K562 (cell line): Measurements from ENCODE around the gene CLDN15. TPM values are rescaled to one million over a fixed set of nuclear protein-coding genes. Genes with fewer than 3 reads are reported as not detected.
A peak's percentile ranks its signal among the peaks of the same experiment; 100 is the strongest.

Experiments used
- ATAC-seq: fragments of 200-7000 bp; cut with Tn5 transposase; 3 replicates; pipeline ENCODE4 v1.9.1; 2020; ENCODE audit warnings: moderate library complexity
- BruUV-seq: library from RNA; stranded (reverse); fragments of 400-500 nt; replicated peaks from 2 replicates; lab custom pipeline; 2021; lab: Mats Ljungman, UMichigan
- CTCF ChIA-PET: fragments of 300-600 bp; formaldehyde crosslinking; extraction: SDS; loops from one replicate; lab custom pipeline; 2021; ENCODE audit warnings: low intra/inter-chr PET ratio; lab: Yijun Ruan, JAX
- POLR2A ChIA-PET: fragments of 300-600, 350-650 bp; sonication (Branson Sonifier 250); formaldehyde crosslinking; extraction: SDS; loops from one replicate; lab custom pipeline; 2021; ENCODE audit warnings: antibody characterized with exemption, inconsistent platforms; lab: Yijun Ruan, JAX
- DNase-seq, 4 experiments: peaks; one replicate each; pipeline versions ENCODE4 v3.0.0 to v3.0.0-alpha.2; 2011 to 2018; ENCODE audit warnings: low spot score in 3 of 4, mixed read lengths in 3 of 4; ENCODE audit errors: extremely low read depth in 1 of 4
- FAIRE-seq: peaks from 2 replicates; lab custom pipeline; 2011; peaks lifted over from hg19 to GRCh38; lab: Jason Lieb, UNC
- H2AFZ ChIP-seq: 2 replicates; pipeline ENCODE4 v1.6.0; 2011; ENCODE audit warnings: low read depth, low read length, control low read depth, inconsistent platforms
- H3K27ac ChIP-seq: fragments of 200-600 bp; 3 replicates; pipeline ENCODE4 v1.8.0; 2011; ENCODE audit warnings: low read depth, mild to moderate bottlenecking, control low read depth, inconsistent platforms, low read length, moderate library complexity, mixed read lengths; ENCODE audit errors: extremely low read depth
- H3K27me3 ChIP-seq, 2 experiments: fragments of 300-600 bp in 1 of 2; 2 replicates in 1 of 2; 3 replicates in 1 of 2; pipeline versions ENCODE4 v1.6.0 to v1.8.0; 2011; ENCODE audit warnings: inconsistent platforms in 2 of 2, low read length in 2 of 2, mild to moderate bottlenecking in 1 of 2, mixed read lengths in 1 of 2, moderate library complexity in 1 of 2; ENCODE audit not compliant: control insufficient read depth in 2 of 2, insufficient read depth in 2 of 2
- H3K36me3 ChIP-seq: fragments of 300-600 bp; 3 replicates; pipeline ENCODE4 v1.8.0; 2011; ENCODE audit warnings: mild to moderate bottlenecking, low read length, inconsistent platforms; ENCODE audit not compliant: control insufficient read depth, insufficient read depth
- H3K4me1 ChIP-seq, 2 experiments: fragments of 200-600 bp in 1 of 2; replicated peaks in 1 of 2; 2 replicates in 1 of 2; 3 replicates in 1 of 2; pipeline versions ENCODE4 v1.5.1 to v1.8.0; 2011; ENCODE audit warnings: inconsistent platforms in 2 of 2, low read length in 2 of 2, mild to moderate bottlenecking in 1 of 2, mixed read lengths in 1 of 2, moderate library complexity in 1 of 2; ENCODE audit not compliant: control insufficient read depth in 2 of 2, insufficient read depth in 2 of 2
- H3K4me2 ChIP-seq: 2 replicates; pipeline ENCODE4 v1.6.1; 2011; ENCODE audit warnings: low read length, control low read depth, inconsistent platforms, mixed read lengths; ENCODE audit not compliant: insufficient read depth
- H3K4me3 ChIP-seq: fragments of 200-600 bp; sonication (generic), shearing (Covaris generic); 2 replicates; pipeline ENCODE4 v1.5.1; 2016; ENCODE audit warnings: control low read depth, inconsistent platforms
- H3K79me2 ChIP-seq: fragments of 200-600 bp; 3 replicates; pipeline ENCODE4 v1.8.0; 2011; ENCODE audit warnings: low read length, inconsistent platforms; ENCODE audit not compliant: control insufficient read depth, insufficient read depth
- H3K9ac ChIP-seq, 2 experiments: 2 replicates each; pipeline versions ENCODE4 v1.6.0 to v1.6.1; 2011; ENCODE audit warnings: low read depth in 2 of 2, low read length in 2 of 2, control low read depth in 1 of 2, inconsistent platforms in 1 of 2, mild to moderate bottlenecking in 1 of 2, mixed read lengths in 1 of 2; ENCODE audit not compliant: insufficient read depth in 1 of 2
- H3K9me1 ChIP-seq: one replicate; pipeline ENCODE4 v1.6.0; 2011; ENCODE audit warnings: inconsistent platforms, mild to moderate bottlenecking, low read length, moderate library complexity; ENCODE audit not compliant: control insufficient read depth, insufficient read depth
- H3K9me3 ChIP-seq: replicated peaks from 2 replicates; pipeline ENCODE4 v1.5.1; 2011; ENCODE audit warnings: low read depth, low read length, inconsistent platforms; ENCODE audit not compliant: control insufficient read depth, insufficient read depth
- H4K20me1 ChIP-seq: replicated peaks from 2 replicates; pipeline ENCODE4 v1.6.1; 2011; ENCODE audit warnings: low read length, inconsistent platforms, mixed read lengths; ENCODE audit not compliant: control insufficient read depth, insufficient read depth
- CTBP1 ChIP-seq: fragments of 450-650 bp; IDR thresholded peaks from 2 replicates; pipeline ENCODE4 v1.6.1; 2016; ENCODE audit warnings: borderline replicate concordance
- CXXC5 ChIP-seq: fragments of 250-450 bp; sonication (Bioruptor Pico); IDR thresholded peaks from 2 replicates; pipeline ENCODE4 v1.8.0; 2022; ENCODE audit warnings: inconsistent platforms, mild to moderate bottlenecking, moderate library complexity
- ELF4 ChIP-seq: fragments of 450-650 bp; formaldehyde crosslinking; IDR thresholded peaks from 2 replicates; pipeline ENCODE4 v1.4.0; 2022; ENCODE audit warnings: missing genetic modification characterization
- KDM4B ChIP-seq, 2 experiments: fragments of 450-650 bp in 1 of 2; sonication (generic) in 1 of 2; IDR thresholded peaks; 2 replicates each; pipeline ENCODE4 v1.6.1; 2016 to 2017; ENCODE audit warnings: borderline replicate concordance in 2 of 2, antibody characterized with exemption in 1 of 2, low read depth in 1 of 2, mild to moderate bottlenecking in 1 of 2
- NCOA6 ChIP-seq: fragments of 450-650 bp; IDR thresholded peaks from 2 replicates; pipeline ENCODE4 v1.6.1; 2017; ENCODE audit warnings: mild to moderate bottlenecking
- RBM22 ChIP-seq: fragments of 200-400 bp; formaldehyde crosslinking; IDR thresholded peaks from 2 replicates; pipeline ENCODE4 v1.6.1; 2018; ENCODE audit warnings: low read length, low read depth; ENCODE audit not compliant: poor library complexity, severe bottlenecking
- RBM25 ChIP-seq: fragments of 200-400 bp; formaldehyde crosslinking; IDR thresholded peaks from 2 replicates; pipeline ENCODE4 v1.6.1; 2018; ENCODE audit warnings: low read length, low read depth, moderate library complexity; ENCODE audit not compliant: severe bottlenecking
- RFX5 ChIP-seq: IDR thresholded peaks from 2 replicates; pipeline ENCODE4 v1.6.1; 2011; ENCODE audit warnings: low read depth, mild to moderate bottlenecking, improper control_type of control experiment, low read length
- SRF ChIP-seq, 2 experiments: fragments of 250-450, 450-650 bp in 1 of 2; sonication (Bioruptor Pico) in 1 of 2; sonication (generic) in 1 of 2; formaldehyde crosslinking; IDR thresholded peaks; 2 replicates each; pipeline versions ENCODE4 v1.5.0 to v1.5.1; 2020 to 2022; ENCODE audit warnings: mild to moderate bottlenecking in 1 of 2, missing genetic modification reagents in 1 of 2
- STAT5B ChIP-seq: fragments of 250-450 bp; sonication (Bioruptor Pico); IDR thresholded peaks from 2 replicates; pipeline ENCODE4 v1.8.0; 2021; ENCODE audit warnings: mild to moderate bottlenecking, inconsistent platforms
- WGBS: fragments of 100-300 bp; shearing (Covaris generic); methylation state at CpG from one replicate; pipeline ENCODE4 v1.1.6; 2016; ENCODE audit warnings: low coverage, mixed read lengths; ENCODE audit not compliant: insufficient coverage; ENCODE audit errors: missing lambda C conversion rate; 5-methylcytosine and 5-hydroxymethylcytosine counted together
- in situ Hi-C: fragments of 300-500 bp; cut with MboI; formaldehyde crosslinking; loops from 4 replicates; pipeline ENCODE4 v1.15.0; 2018; ENCODE audit warnings: inconsistent platforms, mixed read lengths
- intact Hi-C: fragments of 100-400 bp; cut with micrococcal nuclease; formaldehyde crosslinking; loops from 2 replicates; pipeline ENCODE4 v1.14.2; 2022
- polyA plus RNA-seq, 8 experiments: library from polyadenylated mRNA; depleted of rRNA in 4 of 8; stranded (reverse) in 5 of 8; unstranded in 3 of 8; fragments of >200 nt; fragmentation: Nextera tagmentation in 2 of 8; fragmentation: Illumina TruSeq in 1 of 8; extraction: Ambion mirVana in 2 of 8; extraction: Trizol in 1 of 8; gene quantifications; 2 replicates each; pipeline versions ENCODE4 v1.2.1 to v1.2.3, GENCODE V29; 2011 to 2014; ENCODE audit warnings: inconsistent platforms in 1 of 8, missing spikeins in 1 of 8
- total RNA-seq, 7 experiments: library from RNA; depleted of rRNA in 6 of 7; stranded (reverse); fragments of >200 nt in 6 of 7; fragmentation: Illumina TruSeq in 2 of 7; extraction: Trizol in 2 of 7; gene quantifications; 2 replicates each; pipeline versions ENCODE4 v1.2.1 to v1.2.3, GENCODE V29; 2011 to 2021; ENCODE audit warnings: low replicate concordance in 1 of 7
- TF ChIP-seq, protein P1 (sequence below), 2 experiments: fragments of 450-650 bp in 1 of 2; sonication (generic) in 1 of 2; formaldehyde crosslinking in 1 of 2; IDR thresholded peaks in 1 of 2; conservative IDR thresholded peaks in 1 of 2; 2 replicates each; pipeline versions ENCODE4 v1.6.1 to v1.8.1; 2016 to 2023; ENCODE audit warnings: mild to moderate bottlenecking in 2 of 2, moderate library complexity in 2 of 2, inconsistent platforms in 1 of 2, missing genetic modification reagents in 1 of 2
- TF ChIP-seq, protein P2 (sequence below): sonication (generic); formaldehyde crosslinking; IDR thresholded peaks from 2 replicates; pipeline ENCODE4 v1.8.0; 2022; ENCODE audit warnings: mild to moderate bottlenecking, missing genetic modification reagents
- TF ChIP-seq, protein P3 (sequence below): sonication (generic); formaldehyde crosslinking; IDR thresholded peaks from 2 replicates; pipeline ENCODE4 v1.8.0; 2023; ENCODE audit warnings: missing genetic modification reagents, mild to moderate bottlenecking, borderline replicate concordance
- TF ChIP-seq, protein P4 (sequence below): sonication (generic); formaldehyde crosslinking; IDR thresholded peaks from 2 replicates; pipeline ENCODE4 v1.8.0; 2022; ENCODE audit warnings: mild to moderate bottlenecking, low read depth, missing genetic modification reagents

CLDN15 gene
- total and polyA plus RNA-seq, 9 of the 15 experiments (the other 6 are each of a cell fraction or from before 2014, with no cell fraction given), result 0.32 to 14.5 (median 7.4) TPM

DNA sequence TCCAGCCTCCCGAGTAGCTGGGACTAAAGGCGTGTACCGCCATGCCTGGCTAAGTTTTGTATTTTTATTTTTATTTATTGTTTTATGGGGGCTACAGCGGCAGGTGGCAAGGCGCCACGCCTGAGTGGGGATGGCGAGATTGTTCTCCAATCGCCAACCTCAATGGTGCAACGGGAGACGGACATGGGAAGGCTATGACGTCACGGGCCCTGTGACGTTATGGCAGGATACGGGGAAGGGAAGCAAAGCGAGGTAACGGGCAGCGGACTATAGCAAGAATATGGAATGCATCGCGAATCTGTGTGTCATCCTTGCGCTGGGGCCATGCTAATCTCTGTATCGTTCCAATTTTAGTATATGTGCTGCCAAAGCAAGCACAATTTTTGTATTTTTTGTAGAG is 32.1 kb upstream of the CLDN15 start:
- Histone ChIP-seq H3K4me2 (no peak overlapping the region), H3K9ac (no peak overlapping the region; a peak in 1 of 4 replicates), H3K4me3 (no peak overlapping the region), H3K9me1 (no peaks in the 10 kb centered on the region), H3K9me3 (no peaks in the 10 kb centered on the region; the same call in 1 of the 2 replicates), H3K27ac (no peak overlapping the region), H3K36me3 (no peaks in the 10 kb centered on the region), H3K27me3 (peaks cover 11 to 26% of the 10 kb centered on the region in 2 experiments; a peak in 4 of 5 replicates), H4K20me1 (no peaks in the 10 kb centered on the region), H3K4me1 (peaks cover 5 to 7% of the 10 kb centered on the region in 2 experiments; a peak in 4 of 5 replicates), H3K79me2 (no peaks in the 10 kb centered on the region), H2AFZ (no peak overlapping the region)
- intact Hi-C loops, result no loop called here
- POLR2A ChIA-PET, result interaction anchor here (1.2 kb wide), 1 partner anchor 16 kb away, joined by 3 read pairs; no protein-coding TSS in a partner anchor
- in situ Hi-C loops, result no loop called here
- FAIRE-seq (no peak), ATAC-seq (no peak), DNase-seq (no peak)
- CTCF ChIA-PET, result no interaction called here
- BruUV-seq, result no TSS peak
- WGBS, result 59% methylated on average over 21 of the region's 21 CpGs
- TF ChIP-seq, protein P1, sequence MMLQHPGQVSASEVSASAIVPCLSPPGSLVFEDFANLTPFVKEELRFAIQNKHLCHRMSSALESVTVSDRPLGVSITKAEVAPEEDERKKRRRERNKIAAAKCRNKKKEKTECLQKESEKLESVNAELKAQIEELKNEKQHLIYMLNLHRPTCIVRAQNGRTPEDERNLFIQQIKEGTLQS (IDR thresholded peaks at IDR 0.05), result peak; percentile 53
- TF ChIP-seq, protein P1 (CRISPR knock-in tag; conservative IDR thresholded peaks at IDR 0.05), result no peak
- TF ChIP-seq RBM22 (no peak), CTBP1 (no peak), SRF (CRISPR knock-in tag; IDR thresholded peaks at IDR 0.05) (no peak), ELF4 (CRISPR knock-in tag) (no peak), CXXC5 (CRISPR knock-in tag) (no peak), NCOA6 (no peak), RFX5 (no peak), RBM25 (no peak), KDM4B (IDR thresholded peaks at IDR 0.05; ENCODE audit: borderline replicate concordance in 2 of 2, low read depth in 1 of 2) (no peak), STAT5B (no peak)
- TF ChIP-seq, protein P2, sequence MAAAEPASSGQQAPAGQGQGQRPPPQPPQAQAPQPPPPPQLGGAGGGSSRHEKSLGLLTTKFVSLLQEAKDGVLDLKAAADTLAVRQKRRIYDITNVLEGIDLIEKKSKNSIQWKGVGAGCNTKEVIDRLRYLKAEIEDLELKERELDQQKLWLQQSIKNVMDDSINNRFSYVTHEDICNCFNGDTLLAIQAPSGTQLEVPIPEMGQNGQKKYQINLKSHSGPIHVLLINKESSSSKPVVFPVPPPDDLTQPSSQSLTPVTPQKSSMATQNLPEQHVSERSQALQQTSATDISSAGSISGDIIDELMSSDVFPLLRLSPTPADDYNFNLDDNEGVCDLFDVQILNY (CRISPR knock-in tag), result no peak
- TF ChIP-seq, protein P3, sequence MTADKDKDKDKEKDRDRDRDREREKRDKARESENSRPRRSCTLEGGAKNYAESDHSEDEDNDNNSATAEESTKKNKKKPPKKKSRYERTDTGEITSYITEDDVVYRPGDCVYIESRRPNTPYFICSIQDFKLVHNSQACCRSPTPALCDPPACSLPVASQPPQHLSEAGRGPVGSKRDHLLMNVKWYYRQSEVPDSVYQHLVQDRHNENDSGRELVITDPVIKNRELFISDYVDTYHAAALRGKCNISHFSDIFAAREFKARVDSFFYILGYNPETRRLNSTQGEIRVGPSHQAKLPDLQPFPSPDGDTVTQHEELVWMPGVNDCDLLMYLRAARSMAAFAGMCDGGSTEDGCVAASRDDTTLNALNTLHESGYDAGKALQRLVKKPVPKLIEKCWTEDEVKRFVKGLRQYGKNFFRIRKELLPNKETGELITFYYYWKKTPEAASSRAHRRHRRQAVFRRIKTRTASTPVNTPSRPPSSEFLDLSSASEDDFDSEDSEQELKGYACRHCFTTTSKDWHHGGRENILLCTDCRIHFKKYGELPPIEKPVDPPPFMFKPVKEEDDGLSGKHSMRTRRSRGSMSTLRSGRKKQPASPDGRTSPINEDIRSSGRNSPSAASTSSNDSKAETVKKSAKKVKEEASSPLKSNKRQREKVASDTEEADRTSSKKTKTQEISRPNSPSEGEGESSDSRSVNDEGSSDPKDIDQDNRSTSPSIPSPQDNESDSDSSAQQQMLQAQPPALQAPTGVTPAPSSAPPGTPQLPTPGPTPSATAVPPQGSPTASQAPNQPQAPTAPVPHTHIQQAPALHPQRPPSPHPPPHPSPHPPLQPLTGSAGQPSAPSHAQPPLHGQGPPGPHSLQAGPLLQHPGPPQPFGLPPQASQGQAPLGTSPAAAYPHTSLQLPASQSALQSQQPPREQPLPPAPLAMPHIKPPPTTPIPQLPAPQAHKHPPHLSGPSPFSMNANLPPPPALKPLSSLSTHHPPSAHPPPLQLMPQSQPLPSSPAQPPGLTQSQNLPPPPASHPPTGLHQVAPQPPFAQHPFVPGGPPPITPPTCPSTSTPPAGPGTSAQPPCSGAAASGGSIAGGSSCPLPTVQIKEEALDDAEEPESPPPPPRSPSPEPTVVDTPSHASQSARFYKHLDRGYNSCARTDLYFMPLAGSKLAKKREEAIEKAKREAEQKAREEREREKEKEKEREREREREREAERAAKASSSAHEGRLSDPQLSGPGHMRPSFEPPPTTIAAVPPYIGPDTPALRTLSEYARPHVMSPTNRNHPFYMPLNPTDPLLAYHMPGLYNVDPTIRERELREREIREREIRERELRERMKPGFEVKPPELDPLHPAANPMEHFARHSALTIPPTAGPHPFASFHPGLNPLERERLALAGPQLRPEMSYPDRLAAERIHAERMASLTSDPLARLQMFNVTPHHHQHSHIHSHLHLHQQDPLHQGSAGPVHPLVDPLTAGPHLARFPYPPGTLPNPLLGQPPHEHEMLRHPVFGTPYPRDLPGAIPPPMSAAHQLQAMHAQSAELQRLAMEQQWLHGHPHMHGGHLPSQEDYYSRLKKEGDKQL (CRISPR knock-in tag), result no peak
- TF ChIP-seq, protein P4, sequence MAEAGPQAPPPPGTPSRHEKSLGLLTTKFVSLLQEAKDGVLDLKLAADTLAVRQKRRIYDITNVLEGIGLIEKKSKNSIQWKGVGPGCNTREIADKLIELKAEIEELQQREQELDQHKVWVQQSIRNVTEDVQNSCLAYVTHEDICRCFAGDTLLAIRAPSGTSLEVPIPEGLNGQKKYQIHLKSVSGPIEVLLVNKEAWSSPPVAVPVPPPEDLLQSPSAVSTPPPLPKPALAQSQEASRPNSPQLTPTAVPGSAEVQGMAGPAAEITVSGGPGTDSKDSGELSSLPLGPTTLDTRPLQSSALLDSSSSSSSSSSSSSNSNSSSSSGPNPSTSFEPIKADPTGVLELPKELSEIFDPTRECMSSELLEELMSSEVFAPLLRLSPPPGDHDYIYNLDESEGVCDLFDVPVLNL (CRISPR knock-in tag), result no peak
